IPS-15b (cell line): Measurements from ENCODE around the gene ZNF8.

Experiments
- H3K27me3 ChIP-seq: one replicate; pipeline ENCODE4 v1.6.1; 2013; ENCODE audit warnings: low read length; ENCODE audit not compliant: control insufficient read depth, insufficient read depth
- H3K36me3 ChIP-seq: one replicate; pipeline ENCODE4 v1.6.1; 2013; ENCODE audit warnings: low read length; ENCODE audit not compliant: control insufficient read depth, insufficient read depth
- H3K4me1 ChIP-seq: one replicate; pipeline ENCODE4 v1.6.1; 2013; ENCODE audit warnings: mild to moderate bottlenecking, low read length; ENCODE audit not compliant: control insufficient read depth, insufficient read depth
- H3K4me3 ChIP-seq: one replicate; pipeline ENCODE4 v1.5.1; 2013; ENCODE audit warnings: low read depth, low read length
- H3K9ac ChIP-seq: one replicate; pipeline ENCODE4 v1.6.1; 2013; ENCODE audit warnings: low read depth, mild to moderate bottlenecking, low read length
- H3K9me3 ChIP-seq: one replicate; pipeline ENCODE4 v1.6.1; 2013; ENCODE audit warnings: mild to moderate bottlenecking, low read length; ENCODE audit not compliant: control insufficient read depth, insufficient read depth

Gene ZNF8

GRCh38 chr19:58325311-58326022 is 46.7 kb downstream of the ZNF8 start:
- no peaks in the 10 kb centered on the region for H3K36me3 ChIP-seq
- no peaks in the 10 kb centered on the region for H3K27me3 ChIP-seq
- H3K9ac ChIP-seq: no peak overlapping the region
- no peak overlapping the region for H3K4me3 ChIP-seq
- H3K9me3 ChIP-seq: no peaks in the 10 kb centered on the region
- no peaks in the 10 kb centered on the region for H3K4me1 ChIP-seq

GRCh38 chr19:58326501-58326913 is 47.8 kb downstream of the ZNF8 start:
- no peaks in the 10 kb centered on the region for H3K27me3 ChIP-seq
- H3K4me3 ChIP-seq: peak overlapping the region; percentile 99
- no peaks in the 10 kb centered on the region for H3K4me1 ChIP-seq
- H3K9me3 ChIP-seq: no peaks in the 10 kb centered on the region
- H3K36me3 ChIP-seq: no peaks in the 10 kb centered on the region
- H3K9ac ChIP-seq: peak overlapping the region; percentile 74

- Histone ChIP-seq H3K9ac (peak within 1 kb of the TSS; percentile 91), H3K4me3 (peak within 1 kb of the TSS; percentile 99), H3K9me3 (no peaks in the 10 kb centered on the region), H3K36me3 (no peaks in the 10 kb centered on the region), H3K4me1 (no peaks in the 10 kb centered on the region), H3K27me3 (no peaks in the 10 kb centered on the region)
Observed at GRCh38 chr19:58326914-58327726, 48.4 kb downstream of the ZNF8 start, which contains the start of gene ZSCAN22. Gene ZSCAN22, plus strand, starts transcription at chr19:58326994. Its CDS starts 7,809 bp downstream, at chr19:58334803.

- Histone ChIP-seq H3K9ac (no peak overlapping the region), H3K4me3 (no peak overlapping the region), H3K4me1 (no peaks in the 10 kb centered on the region), H3K27me3 (no peaks in the 10 kb centered on the region), H3K36me3 (no peaks in the 10 kb centered on the region), H3K9me3 (no peaks in the 10 kb centered on the region)
Observed at GRCh38 chr19:58328999-58329398, 50.2 kb downstream of the ZNF8 start.

GRCh38 chr19:58330458-58330857 is 51.7 kb downstream of the ZNF8 start:
- no peak overlapping the region for H3K4me3 ChIP-seq
- H3K9ac ChIP-seq: no peak overlapping the region
- no peaks in the 10 kb centered on the region for H3K9me3 ChIP-seq
- no peaks in the 10 kb centered on the region for H3K4me1 ChIP-seq
- H3K27me3 ChIP-seq: no peaks in the 10 kb centered on the region
- no peaks in the 10 kb centered on the region for H3K36me3 ChIP-seq

- Histone ChIP-seq H3K4me3 (no peak overlapping the region), H3K9me3 (no peaks in the 10 kb centered on the region), H3K36me3 (no peaks in the 10 kb centered on the region), H3K9ac (no peak overlapping the region), H3K27me3 (no peaks in the 10 kb centered on the region), H3K4me1 (no peaks in the 10 kb centered on the region)
Observed at GRCh38 chr19:58332697-58333096, 53.9 kb downstream of the ZNF8 start.

- H3K27me3 ChIP-seq: no peaks in the 10 kb centered on the region
- H3K9me3 ChIP-seq: no peaks in the 10 kb centered on the region
Observed at GRCh38 chr19:58334691-58335249, 56.0 kb downstream of the ZNF8 start.

GRCh38 chr19:58335630-58336029 is 56.9 kb downstream of the ZNF8 start:
- no peak overlapping the region for H3K9ac ChIP-seq
- no peak overlapping the region for H3K4me3 ChIP-seq
- no peaks in the 10 kb centered on the region for H3K9me3 ChIP-seq
- peaks cover 4% of the 10 kb centered on the region for H3K36me3 ChIP-seq
- H3K27me3 ChIP-seq: no peaks in the 10 kb centered on the region
- no peaks in the 10 kb centered on the region for H3K4me1 ChIP-seq

More at GRCh38 chr19:58334691-58335249, 56.0 kb downstream of the ZNF8 start:
- Histone ChIP-seq H3K9ac (no peak overlapping the region), H3K4me1 (no peaks in the 10 kb centered on the region), H3K4me3 (no peak overlapping the region), H3K36me3 (peaks cover 4% of the 10 kb centered on the region)

- H3K36me3 ChIP-seq: peaks cover 4% of the 10 kb centered on the region
- H3K9ac ChIP-seq: no peak overlapping the region
- H3K9me3 ChIP-seq: no peaks in the 10 kb centered on the region
- H3K4me1 ChIP-seq: no peaks in the 10 kb centered on the region
- H3K4me3 ChIP-seq: no peak overlapping the region
- H3K27me3 ChIP-seq: no peaks in the 10 kb centered on the region
Observed at GRCh38 chr19:58336216-58336615, 57.5 kb downstream of the ZNF8 start.

- Histone ChIP-seq H3K36me3 (peaks cover 4% of the 10 kb centered on the region), H3K4me3 (no peak overlapping the region), H3K27me3 (no peaks in the 10 kb centered on the region), H3K9ac (no peak overlapping the region), H3K9me3 (no peaks in the 10 kb centered on the region), H3K4me1 (no peaks in the 10 kb centered on the region)
Observed at GRCh38 chr19:58336820-58337219, 58.1 kb downstream of the ZNF8 start.

- Histone ChIP-seq H3K4me3 (no peak overlapping the region), H3K4me1 (no peaks in the 10 kb centered on the region), H3K27me3 (no peaks in the 10 kb centered on the region), H3K36me3 (peaks cover 4% of the 10 kb centered on the region), H3K9ac (no peak overlapping the region), H3K9me3 (no peaks in the 10 kb centered on the region)
Observed at GRCh38 chr19:58338336-58338735, 59.6 kb downstream of the ZNF8 start.
